Loucy (cell line): ENCODE data around the gene GAB1.

Experiments used
- CTCF ChIP-seq: fragments of 200-600 bp; sonication (generic); conservative IDR thresholded peaks from 2 replicates; pipeline ENCODE4 v1.5.1; 2014; ENCODE audit warnings: mild to moderate bottlenecking, antibody characterized with exemption, low read length
- EZH2phosphoT487 ChIP-seq: fragments of 200-600 bp; IDR thresholded peaks from 2 replicates; pipeline ENCODE4 v1.6.1; 2018; ENCODE audit warnings: antibody characterized with exemption, mild to moderate bottlenecking, moderate library complexity, borderline replicate concordance

- TF ChIP-seq CTCF (no peak), EZH2phosphoT487 (no peak)
Observed at GRCh38 chr4:143410015-143410414, 73.3 kb downstream of the GAB1 start.
